ENCODE results near the gene ENOX1.

DNA sequence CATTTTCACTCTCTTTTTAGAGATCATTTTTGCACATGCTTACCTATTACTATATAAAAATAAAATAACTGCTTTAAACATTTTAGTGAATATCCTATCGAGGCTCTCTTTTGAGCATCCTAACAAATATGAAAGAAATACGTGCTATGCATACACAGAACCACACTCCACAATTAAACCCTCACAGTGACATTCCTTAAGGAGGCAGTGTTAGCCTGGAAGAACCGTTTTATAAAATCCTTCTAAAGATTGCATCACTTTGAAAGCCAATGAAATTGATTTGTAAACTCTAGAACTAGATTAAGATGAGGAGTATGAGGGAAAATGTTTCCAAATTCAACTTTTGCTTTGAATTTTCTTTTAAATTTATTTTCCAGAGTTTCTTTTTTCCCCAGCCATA, 11.1 kb upstream of the ENOX1 start:
- TF ChIP-seq HCFC1 (IDR thresholded peaks at IDR 0.05; ENCODE audit: low read depth, low read length) (no peak), TCF7L2 (IDR thresholded peaks at IDR 0.05; ENCODE audit: low read depth, low read length) (no peak), POLR2A (IDR thresholded peaks at IDR 0.05; ENCODE audit: insufficient read depth in 1 of 2, low read depth in 2 of 2, low read length in 2 of 2) (no peak), ZNF549 (CRISPR knock-in tag; IDR thresholded peaks at IDR 0.05) (no peak), ZNF879 (CRISPR knock-in tag; IDR thresholded peaks at IDR 0.05) (no peak)
- TF ChIP-seq, protein P1, sequence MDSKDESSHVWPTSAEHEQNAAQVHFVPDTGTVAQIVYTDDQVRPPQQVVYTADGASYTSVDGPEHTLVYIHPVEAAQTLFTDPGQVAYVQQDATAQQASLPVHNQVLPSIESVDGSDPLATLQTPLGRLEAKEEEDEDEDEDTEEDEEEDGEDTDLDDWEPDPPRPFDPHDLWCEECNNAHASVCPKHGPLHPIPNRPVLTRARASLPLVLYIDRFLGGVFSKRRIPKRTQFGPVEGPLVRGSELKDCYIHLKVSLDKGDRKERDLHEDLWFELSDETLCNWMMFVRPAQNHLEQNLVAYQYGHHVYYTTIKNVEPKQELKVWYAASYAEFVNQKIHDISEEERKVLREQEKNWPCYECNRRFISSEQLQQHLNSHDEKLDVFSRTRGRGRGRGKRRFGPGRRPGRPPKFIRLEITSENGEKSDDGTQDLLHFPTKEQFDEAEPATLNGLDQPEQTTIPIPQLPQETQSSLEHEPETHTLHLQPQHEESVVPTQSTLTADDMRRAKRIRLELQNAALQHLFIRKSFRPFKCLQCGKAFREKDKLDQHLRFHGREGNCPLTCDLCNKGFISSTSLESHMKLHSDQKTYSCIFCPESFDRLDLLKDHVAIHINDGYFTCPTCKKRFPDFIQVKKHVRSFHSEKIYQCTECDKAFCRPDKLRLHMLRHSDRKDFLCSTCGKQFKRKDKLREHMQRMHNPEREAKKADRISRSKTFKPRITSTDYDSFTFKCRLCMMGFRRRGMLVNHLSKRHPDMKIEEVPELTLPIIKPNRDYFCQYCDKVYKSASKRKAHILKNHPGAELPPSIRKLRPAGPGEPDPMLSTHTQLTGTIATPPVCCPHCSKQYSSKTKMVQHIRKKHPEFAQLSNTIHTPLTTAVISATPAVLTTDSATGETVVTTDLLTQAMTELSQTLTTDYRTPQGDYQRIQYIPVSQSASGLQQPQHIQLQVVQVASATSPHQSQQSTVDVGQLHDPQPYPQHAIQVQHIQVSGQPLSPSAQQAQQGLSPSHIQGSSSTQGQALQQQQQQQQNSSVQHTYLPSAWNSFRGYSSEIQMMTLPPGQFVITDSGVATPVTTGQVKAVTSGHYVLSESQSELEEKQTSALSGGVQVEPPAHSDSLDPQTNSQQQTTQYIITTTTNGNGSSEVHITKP (CRISPR knock-in tag; IDR thresholded peaks at IDR 0.05; ENCODE audit: low read depth), result no peak
- TF ChIP-seq, protein P2, sequence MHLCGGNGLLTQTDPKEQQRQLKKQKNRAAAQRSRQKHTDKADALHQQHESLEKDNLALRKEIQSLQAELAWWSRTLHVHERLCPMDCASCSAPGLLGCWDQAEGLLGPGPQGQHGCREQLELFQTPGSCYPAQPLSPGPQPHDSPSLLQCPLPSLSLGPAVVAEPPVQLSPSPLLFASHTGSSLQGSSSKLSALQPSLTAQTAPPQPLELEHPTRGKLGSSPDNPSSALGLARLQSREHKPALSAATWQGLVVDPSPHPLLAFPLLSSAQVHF (CRISPR knock-in tag; IDR thresholded peaks at IDR 0.05), result no peak

All from HepG2 (cell line).